MM.1S (cell line): ENCODE measurements around the gene FAM111B.

Source experiments
- EZH2 ChIP-seq: fragments of 300-600 bp; sonication (generic); optimal IDR thresholded peaks from 2 replicates; pipeline ENCODE3; 2017; ENCODE audit warnings: low read depth, mild to moderate bottlenecking, antibody characterized with exemption, low read length, mixed read lengths
- EZH2phosphoT487 ChIP-seq: fragments of 300-600 bp; sonication (generic); IDR thresholded peaks from 2 replicates; pipeline ENCODE4 v1.6.1; 2018; ENCODE audit warnings: antibody characterized with exemption, low read length
- TF ChIP-seq, protein P1 (sequence below): fragments of 300-600 bp; sonication (generic); IDR thresholded peaks from 2 replicates; pipeline ENCODE4 v1.5.1; 2016; ENCODE audit warnings: antibody characterized with exemption, low read length, mixed read lengths

DNA sequence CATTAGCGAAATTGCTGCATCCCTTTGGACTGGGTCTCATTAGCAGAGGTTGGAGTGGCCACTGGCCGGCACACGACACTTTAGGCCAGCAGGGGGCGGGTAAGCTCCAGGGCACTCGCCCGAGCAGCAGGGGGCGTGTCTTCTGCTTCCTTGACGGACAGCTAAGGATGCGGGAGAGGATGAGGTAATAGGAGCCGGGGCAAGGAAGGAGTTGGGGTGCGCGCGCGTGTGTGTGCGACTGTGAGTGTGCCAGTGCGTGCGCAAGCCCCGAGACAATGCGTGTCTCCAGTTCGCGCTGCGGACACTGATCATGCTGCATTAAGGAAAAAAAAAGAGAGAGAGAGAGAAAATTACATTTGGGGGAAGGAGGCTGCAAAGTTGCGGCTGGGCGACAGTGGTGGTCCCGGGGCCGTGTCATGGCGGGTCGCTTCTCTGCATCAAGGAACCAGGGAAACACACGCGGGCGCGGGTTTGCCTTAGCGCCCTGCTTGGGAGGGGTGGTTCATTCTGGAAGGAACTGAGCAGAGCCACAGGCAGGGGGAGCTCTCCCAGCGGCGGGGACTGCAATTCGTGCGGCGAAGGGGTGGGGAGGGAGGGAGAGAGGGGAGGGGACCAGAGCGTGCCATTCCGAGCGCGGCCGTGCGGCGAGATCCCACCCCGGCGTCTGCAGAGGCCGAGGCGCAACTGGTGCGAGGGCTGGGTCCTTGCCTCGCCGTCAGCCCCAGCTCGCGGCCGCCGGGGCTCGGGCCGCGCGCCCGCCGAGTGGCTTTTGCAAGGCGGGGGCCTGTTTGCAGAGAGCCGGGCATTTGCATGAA, 64.7 kb downstream of the FAM111B start, which contains the start of gene DTX4:
- TF ChIP-seq, protein P1, sequence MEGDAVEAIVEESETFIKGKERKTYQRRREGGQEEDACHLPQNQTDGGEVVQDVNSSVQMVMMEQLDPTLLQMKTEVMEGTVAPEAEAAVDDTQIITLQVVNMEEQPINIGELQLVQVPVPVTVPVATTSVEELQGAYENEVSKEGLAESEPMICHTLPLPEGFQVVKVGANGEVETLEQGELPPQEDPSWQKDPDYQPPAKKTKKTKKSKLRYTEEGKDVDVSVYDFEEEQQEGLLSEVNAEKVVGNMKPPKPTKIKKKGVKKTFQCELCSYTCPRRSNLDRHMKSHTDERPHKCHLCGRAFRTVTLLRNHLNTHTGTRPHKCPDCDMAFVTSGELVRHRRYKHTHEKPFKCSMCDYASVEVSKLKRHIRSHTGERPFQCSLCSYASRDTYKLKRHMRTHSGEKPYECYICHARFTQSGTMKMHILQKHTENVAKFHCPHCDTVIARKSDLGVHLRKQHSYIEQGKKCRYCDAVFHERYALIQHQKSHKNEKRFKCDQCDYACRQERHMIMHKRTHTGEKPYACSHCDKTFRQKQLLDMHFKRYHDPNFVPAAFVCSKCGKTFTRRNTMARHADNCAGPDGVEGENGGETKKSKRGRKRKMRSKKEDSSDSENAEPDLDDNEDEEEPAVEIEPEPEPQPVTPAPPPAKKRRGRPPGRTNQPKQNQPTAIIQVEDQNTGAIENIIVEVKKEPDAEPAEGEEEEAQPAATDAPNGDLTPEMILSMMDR, result peak; percentile 85
- TF ChIP-seq EZH2, result no peak
- no peak for TF ChIP-seq EZH2phosphoT487
